Endothelial cell of umbilical vein (primary cell): ENCODE results near the gene LAMC2. TPM values are rescaled to one million over a fixed set of nuclear protein-coding genes. Genes with fewer than 3 reads are reported as not detected.

Experiments
- BruUV-seq: library from RNA; stranded (reverse); fragments of 400-500 nt; replicated peaks from 2 replicates; lab custom pipeline; 2021; lab: Mats Ljungman, UMichigan
- CTCF ChIA-PET: fragments of 300-600, 350-600 bp; sonication (Branson Sonifier 250); formaldehyde crosslinking; loops from one replicate; lab custom pipeline; 2021; ENCODE audit warnings: antibody characterized with exemption, inconsistent platforms; lab: Charles Lee
- POLR2A ChIA-PET: fragments of 300-600, 350-600 bp; sonication (Branson Sonifier 250); formaldehyde crosslinking; loops from one replicate; lab custom pipeline; 2021; ENCODE audit warnings: antibody characterized with exemption, inconsistent platforms; lab: Charles Lee
- DNase-seq: peaks from one replicate; pipeline ENCODE4 v3.0.0-alpha.2; 2011; ENCODE audit warnings: low read depth, low spot score
- FAIRE-seq: peaks from 2 replicates; lab custom pipeline; 2011; peaks lifted over from hg19 to GRCh38; lab: Jason Lieb, UNC
- H2AFZ ChIP-seq: 2 replicates; pipeline ENCODE4 v1.6.0; 2012; ENCODE audit warnings: low read depth, low read length, control low read depth, inconsistent platforms
- H3K27ac ChIP-seq: 2 replicates; pipeline ENCODE4 v1.5.1; 2011; ENCODE audit warnings: low read depth, mild to moderate bottlenecking, control low read depth, low read length, moderate library complexity; ENCODE audit not compliant: insufficient read depth
- H3K27me3 ChIP-seq, 2 experiments: 2 replicates each; pipeline versions ENCODE4 v1.6.0 to v1.6.1; 2011; ENCODE audit warnings: low read length in 2 of 2, mixed read lengths in 1 of 2; ENCODE audit not compliant: control insufficient read depth in 2 of 2, insufficient read depth in 2 of 2
- H3K36me3 ChIP-seq, 2 experiments: 2 replicates in 1 of 2; 3 replicates in 1 of 2; pipeline ENCODE4 v1.5.1; 2011; ENCODE audit warnings: low read length in 2 of 2, mild to moderate bottlenecking in 1 of 2, moderate library complexity in 1 of 2; ENCODE audit not compliant: control insufficient read depth in 2 of 2, insufficient read depth in 2 of 2; ENCODE audit errors: extremely low read depth in 1 of 2
- H3K4me1 ChIP-seq: 3 replicates; pipeline ENCODE4 v1.5.1; 2011; ENCODE audit warnings: mild to moderate bottlenecking, low read length; ENCODE audit not compliant: control insufficient read depth, insufficient read depth; ENCODE audit errors: extremely low read depth
- H3K4me2 ChIP-seq: 2 replicates; pipeline ENCODE4 v1.6.1; 2011; ENCODE audit warnings: low read length, control low read depth, mixed read lengths; ENCODE audit not compliant: insufficient read depth
- H3K4me3 ChIP-seq, 3 experiments: fragments of 200-600 bp in 1 of 3; sonication (generic), shearing (Covaris generic) in 1 of 3; replicated peaks in 1 of 3; 2 replicates each; pipeline ENCODE4 v1.5.1; 2011 to 2016; ENCODE audit warnings: control low read depth in 3 of 3, low read length in 3 of 3, mild to moderate bottlenecking in 2 of 3, inconsistent platforms in 1 of 3, low read depth in 1 of 3, moderate library complexity in 1 of 3; ENCODE audit not compliant: insufficient read depth in 1 of 3
- H3K79me2 ChIP-seq: 2 replicates; pipeline ENCODE4 v1.6.0; 2012; ENCODE audit warnings: low read length, inconsistent platforms; ENCODE audit not compliant: control insufficient read depth, insufficient read depth
- H3K9ac ChIP-seq: replicated peaks from 2 replicates; pipeline ENCODE3; 2011; ENCODE audit warnings: low read length, control low read depth; ENCODE audit not compliant: insufficient read depth; ENCODE audit errors: extremely low read depth
- H3K9me1 ChIP-seq: replicated peaks from 3 replicates; pipeline ENCODE4 v1.6.0; 2011; ENCODE audit warnings: mild to moderate bottlenecking, low read length; ENCODE audit not compliant: control insufficient read depth, insufficient read depth; ENCODE audit errors: extremely low read depth
- H3K9me3 ChIP-seq: replicated peaks from 2 replicates; pipeline ENCODE4 v1.5.1; 2012; ENCODE audit warnings: low read length, inconsistent platforms; ENCODE audit not compliant: control insufficient read depth, insufficient read depth
- H4K20me1 ChIP-seq: replicated peaks from 2 replicates; pipeline ENCODE3; 2011; ENCODE audit warnings: mild to moderate bottlenecking, low read length; ENCODE audit not compliant: control insufficient read depth, insufficient read depth; ENCODE audit errors: extremely low read depth
- CTCF ChIP-seq, 2 donors: IDR thresholded peaks; 1 replicate in 1 of 2; 2 replicates in 1 of 2; pipeline ENCODE4 v1.5.1; 2011; ENCODE audit warnings: low read length in 2 of 2, mild to moderate bottlenecking in 2 of 2, moderate library complexity in 2 of 2, control low read depth in 1 of 2, inconsistent platforms in 1 of 2, low read depth in 1 of 2; ENCODE audit not compliant: insufficient read depth in 1 of 2; ENCODE audit errors: extremely low read depth in 1 of 2
- EZH2 ChIP-seq: IDR thresholded peaks from 2 replicates; pipeline ENCODE4 v1.6.1; 2012; ENCODE audit warnings: borderline replicate concordance, low read depth, mild to moderate bottlenecking, moderate library complexity, low read length, inconsistent platforms; ENCODE audit not compliant: severe bottlenecking
- FOS ChIP-seq: IDR thresholded peaks from 2 replicates; pipeline ENCODE4 v1.6.1; 2011; ENCODE audit warnings: mild to moderate bottlenecking, low read length, moderate library complexity, borderline replicate concordance; ENCODE audit not compliant: insufficient read depth
- GATA2 ChIP-seq: IDR thresholded peaks from 2 replicates; pipeline ENCODE4 v1.7.0; 2011; ENCODE audit warnings: low read depth, mild to moderate bottlenecking, moderate library complexity, mixed read lengths, low read length; ENCODE audit not compliant: insufficient read length, insufficient read depth
- JUN ChIP-seq: IDR thresholded peaks from 2 replicates; pipeline ENCODE4 v1.6.1; 2011; ENCODE audit warnings: borderline replicate concordance, low read depth; ENCODE audit not compliant: insufficient read length, insufficient read depth
- MYC ChIP-seq: IDR thresholded peaks from one replicate; pipeline ENCODE4 v1.6.1; 2011; ENCODE audit warnings: mild to moderate bottlenecking, low read depth, low read length
- POLR2A ChIP-seq: IDR thresholded peaks from 2 replicates; pipeline ENCODE4 v1.6.1; 2012; ENCODE audit warnings: low read depth, mild to moderate bottlenecking, control low read depth, low read length
- POLR2AphosphoS5 ChIP-seq: IDR thresholded peaks from 2 replicates; pipeline ENCODE4 v1.6.1; 2012; ENCODE audit warnings: low read depth, mild to moderate bottlenecking, control low read depth, low read length, moderate library complexity; ENCODE audit not compliant: insufficient read depth
- dilution Hi-C: fragments of 300-500 bp; cut with MboI; formaldehyde crosslinking; loops from one replicate; pipeline ENCODE4 v1.15.0; 2019; ENCODE audit warnings: low sequenced_read_pairs; ENCODE audit not compliant: extremely low pct_ligation_motif_present
- intact Hi-C: fragments of 100-400 bp; cut with micrococcal nuclease; formaldehyde crosslinking; loops from one replicate; pipeline ENCODE4 v1.10.0; 2022
- polyA plus RNA-seq, 4 experiments: library from polyadenylated mRNA; depleted of rRNA in 3 of 4; stranded (reverse) in 3 of 4; unstranded in 1 of 4; fragments of >200 nt; gene quantifications; 2 replicates each; pipeline versions ENCODE4 v1.2.1 to v1.2.3, GENCODE V29; 2011 to 2012; ENCODE audit warnings: missing spikeins in 1 of 4
- total RNA-seq: library from RNA; stranded (reverse); gene quantifications from 2 replicates; pipeline ENCODE4 v1.2.3, GENCODE V29; 2021
- TF ChIP-seq, protein P1 (sequence below): IDR thresholded peaks from 2 replicates; pipeline ENCODE4 v1.6.1; 2011; ENCODE audit not compliant: insufficient read depth, insufficient read length

The LAMC2 gene
- total and polyA plus RNA-seq, 2 donors (not counting 3 experiments of a cell fraction or from before 2014, with no cell fraction given): 0.23 to 0.82 TPM

DNA sequence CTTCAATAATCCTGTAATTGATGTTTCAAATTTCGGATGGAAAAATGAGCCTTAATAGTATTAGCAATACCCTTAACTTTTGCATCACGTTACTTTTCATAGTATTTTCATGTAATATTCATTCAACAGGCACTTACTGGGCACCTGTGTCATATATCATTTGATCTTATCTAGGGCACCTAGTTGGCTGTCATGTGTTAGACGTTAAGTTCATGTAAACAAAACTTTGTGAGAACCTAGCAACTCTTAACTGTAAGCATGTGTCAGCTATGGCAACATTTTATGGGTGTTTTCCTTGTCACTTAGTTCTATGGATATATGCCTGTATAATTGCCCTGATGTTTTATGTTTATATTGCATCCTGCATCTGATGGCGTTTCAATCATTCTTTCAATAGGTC lies 777 bp downstream of the LAMC2 start:
- no TSS peak for BruUV-seq
- no peak for DNase-seq
- Histone ChIP-seq H3K9me1 (no peaks in the 10 kb centered on the region), H3K4me3 (no peak overlapping the region), H3K27ac (no peak overlapping the region), H3K79me2 (no peaks in the 10 kb centered on the region), H3K9ac (no peak overlapping the region), H3K4me2 (no peak overlapping the region), H3K27me3 (no peaks in the 10 kb centered on the region), H2AFZ (no peak overlapping the region), H4K20me1 (no peaks in the 10 kb centered on the region), H3K9me3 (no peaks in the 10 kb centered on the region), H3K36me3 (no peaks in the 10 kb centered on the region), H3K4me1 (peaks cover 10% of the 10 kb centered on the region)
- POLR2A ChIA-PET: no interaction called here
- dilution Hi-C loops (no loop called here), intact Hi-C loops (loop anchor here (1.0 kb wide), 2 partner anchors 48 to 225 kb away; no protein-coding TSS in a partner anchor)
- peak; percentile 37 for FAIRE-seq
- TF ChIP-seq POLR2A (no peak), POLR2AphosphoS5 (no peak), CTCF (IDR thresholded peaks at IDR 0.05; ENCODE audit: extremely low read depth in 1 of 2, insufficient read depth in 1 of 2, low read depth in 1 of 2, low read length in 2 of 2) (no peak), EZH2 (no peak), FOS (no peak), JUN (no peak), GATA2 (no peak), MYC (no peak)
- TF ChIP-seq, protein P1, sequence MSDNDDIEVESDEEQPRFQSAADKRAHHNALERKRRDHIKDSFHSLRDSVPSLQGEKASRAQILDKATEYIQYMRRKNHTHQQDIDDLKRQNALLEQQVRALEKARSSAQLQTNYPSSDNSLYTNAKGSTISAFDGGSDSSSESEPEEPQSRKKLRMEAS: no peak
- CTCF ChIA-PET: interaction anchor here (0.6 to 1.2 kb wide), 3 partner anchors 44 to 58 kb away, joined by 3 to 5 read pairs (median 3); no protein-coding TSS in a partner anchor
